Neuronal stem cell (in vitro differentiated cells): ENCODE measurements around the gene ERO1B.

ENCODE experiments used
- DNase-seq: peaks from one replicate; pipeline ENCODE4 v3.0.0-alpha.2; 2013; ENCODE audit warnings: low spot score
- H2AFZ ChIP-seq: one replicate; pipeline ENCODE4 v1.6.1; 2013; ENCODE audit warnings: mild to moderate bottlenecking, low read length, inconsistent platforms
- H2AK5ac ChIP-seq: 2 replicates; pipeline ENCODE4 v1.6.1; 2013; ENCODE audit warnings: low read depth, mild to moderate bottlenecking, inconsistent platforms, low read length, moderate library complexity, mixed read lengths
- H2BK120ac ChIP-seq: 2 replicates; pipeline ENCODE4 v1.6.1; 2013; ENCODE audit warnings: low read depth, mild to moderate bottlenecking, inconsistent platforms, low read length, moderate library complexity, mixed read lengths
- H2BK12ac ChIP-seq: one replicate; pipeline ENCODE4 v1.6.1; 2013; ENCODE audit warnings: low read length, inconsistent platforms
- H2BK15ac ChIP-seq: 2 replicates; pipeline ENCODE4 v1.6.1; 2013; ENCODE audit warnings: mild to moderate bottlenecking, low read length, inconsistent platforms, mixed read lengths
- H2BK5ac ChIP-seq: one replicate; pipeline ENCODE4 v1.6.1; 2013; ENCODE audit warnings: inconsistent platforms, mild to moderate bottlenecking, low read length, moderate library complexity
- H3K14ac ChIP-seq: one replicate; pipeline ENCODE4 v1.6.1; 2013; ENCODE audit warnings: low read length, inconsistent platforms
- H3K18ac ChIP-seq: 2 replicates; pipeline ENCODE4 v1.6.1; 2013; ENCODE audit warnings: low read length, inconsistent platforms
- H3K23ac ChIP-seq: 2 replicates; pipeline ENCODE4 v1.6.1; 2013; ENCODE audit warnings: low read depth, mild to moderate bottlenecking, mixed read lengths, low read length, inconsistent platforms; ENCODE audit not compliant: poor library complexity
- H3K27ac ChIP-seq: replicated peaks from 3 replicates; pipeline ENCODE4 v1.5.1; 2013; ENCODE audit warnings: low read length, inconsistent platforms
- H3K27me3 ChIP-seq, 3 experiments: 2 replicates each; pipeline ENCODE4 v1.6.1; 2013; ENCODE audit warnings: low read length in 3 of 3, mild to moderate bottlenecking in 2 of 3, inconsistent platforms in 1 of 3, low read depth in 1 of 3, mixed read lengths in 1 of 3, moderate library complexity in 1 of 3; ENCODE audit not compliant: control insufficient read depth in 3 of 3, insufficient read depth in 3 of 3
- H3K36me3 ChIP-seq, 2 donors: replicated peaks in 1 of 2; 2 replicates each; pipeline ENCODE4 v1.6.1; 2013; ENCODE audit warnings: low read length in 2 of 2; ENCODE audit not compliant: control insufficient read depth in 2 of 2, insufficient read depth in 2 of 2
- H3K4ac ChIP-seq: 2 replicates; pipeline ENCODE4 v1.6.1; 2013; ENCODE audit warnings: inconsistent platforms, mild to moderate bottlenecking, low read length, moderate library complexity
- H3K4me1 ChIP-seq, 2 donors: 1 replicate in 1 of 2; 2 replicates in 1 of 2; pipeline ENCODE4 v1.6.1; 2013; ENCODE audit warnings: low read length in 2 of 2, low read depth in 1 of 2; ENCODE audit not compliant: control insufficient read depth in 2 of 2, insufficient read depth in 1 of 2
- H3K4me2 ChIP-seq: one replicate; pipeline ENCODE4 v1.6.1; 2013; ENCODE audit warnings: mild to moderate bottlenecking, low read length, inconsistent platforms; ENCODE audit not compliant: insufficient read depth, poor library complexity, severe bottlenecking
- H3K4me3 ChIP-seq, 2 donors: 2 replicates each; pipeline ENCODE4 v1.5.1; 2013; ENCODE audit warnings: low read length in 2 of 2, mild to moderate bottlenecking in 2 of 2, inconsistent platforms in 1 of 2, moderate library complexity in 1 of 2
- H3K79me1 ChIP-seq: one replicate; pipeline ENCODE4 v1.6.1; 2013; ENCODE audit warnings: low read depth, mild to moderate bottlenecking, inconsistent platforms, low read length, moderate library complexity
- H3K9ac ChIP-seq: one replicate; pipeline ENCODE4 v1.6.1; 2013; ENCODE audit warnings: mild to moderate bottlenecking, low read depth, low read length, inconsistent platforms; ENCODE audit not compliant: poor library complexity
- H3K9me3 ChIP-seq, 2 donors: replicated peaks in 1 of 2; 2 replicates each; pipeline versions ENCODE3 to v1.6.1; 2013; ENCODE audit warnings: low read length in 2 of 2, mild to moderate bottlenecking in 2 of 2, inconsistent platforms in 1 of 2, low read depth in 1 of 2, mixed read lengths in 1 of 2, moderate library complexity in 1 of 2; ENCODE audit not compliant: control insufficient read depth in 2 of 2, insufficient read depth in 1 of 2
- H4K8ac ChIP-seq: one replicate; pipeline ENCODE4 v1.6.1; 2013; ENCODE audit warnings: low read depth, mild to moderate bottlenecking, inconsistent platforms, low read length, moderate library complexity
- H4K91ac ChIP-seq: one replicate; pipeline ENCODE4 v1.6.1; 2013; ENCODE audit warnings: low read length, low read depth, mild to moderate bottlenecking, inconsistent platforms; ENCODE audit not compliant: poor library complexity
- WGBS, 2 donors: extraction: QIAGEN DNeasy Blood & Tissue Kit; methylation state at CpG; one replicate each; pipeline ENCODE4 v1.1.7; 2013; ENCODE audit warnings: missing lambda C conversion rate in 2 of 2, mixed read lengths in 1 of 2; ENCODE audit not compliant: insufficient read length in 2 of 2, insufficient replicate concordance in 1 of 2; ENCODE audit errors: extremely low coverage in 2 of 2; 5-methylcytosine and 5-hydroxymethylcytosine counted together
- small RNA-seq: library from polyadenylated mRNA; stranded (forward); fragments of <200 nt; extraction: miRNeasy Mini kit (QIAGEN cat#:217004); gene quantifications from one replicate; pipeline ENCODE3, GENCODE V24; 2013; ENCODE audit not compliant: insufficient read depth

The ERO1B gene

DNA sequence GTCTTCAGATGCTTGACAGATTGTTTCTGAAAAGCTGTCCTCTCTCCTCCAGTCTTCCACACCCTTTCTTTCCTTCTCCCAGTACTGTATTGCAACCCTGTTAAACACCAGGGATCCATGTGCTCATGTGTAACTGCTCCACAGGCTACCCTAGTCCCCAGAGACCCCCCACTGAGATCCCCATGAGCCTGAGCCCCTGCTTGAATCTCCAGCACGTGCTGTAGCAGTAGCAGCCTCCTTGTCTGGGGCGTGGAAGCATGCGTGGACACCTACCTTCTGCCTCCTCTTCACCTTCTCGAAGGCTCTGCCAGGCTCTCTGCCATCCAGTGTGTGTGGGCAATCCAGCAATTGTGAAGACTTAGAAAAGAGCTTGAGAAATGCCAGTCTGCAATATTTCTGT is 114.2 kb downstream of the ERO1B start:
- no peak overlapping the region for H2BK120ac ChIP-seq
- peaks cover 0 to 4% of the 10 kb centered on the region in 2 donors for H3K9me3 ChIP-seq
- H2BK5ac ChIP-seq = no peak overlapping the region
- no peak overlapping the region for H2AK5ac ChIP-seq
- H3K23ac ChIP-seq = no peak overlapping the region
- H3K9ac ChIP-seq = no peak overlapping the region
- H2AFZ ChIP-seq = no peak overlapping the region
- no peak overlapping the region for H3K4me2 ChIP-seq
- H3K27ac ChIP-seq = no peak overlapping the region
- WGBS, 2 donors = no CpG with 5 or more reads among the region's 4 CpGs
- DNase-seq = no peak
- H3K4me1 ChIP-seq = no peaks in the 10 kb centered on the region
- H4K91ac ChIP-seq = no peak overlapping the region
- no peak overlapping the region for H4K8ac ChIP-seq
- H3K4me3 ChIP-seq = peak overlapping the region in 1 of 2 donors; percentile 65
- H3K79me1 ChIP-seq = no peaks in the 10 kb centered on the region
- H2BK12ac ChIP-seq = no peak overlapping the region
- no peak overlapping the region for H3K4ac ChIP-seq
- no peaks in the 10 kb centered on the region for H3K27me3 ChIP-seq
- H2BK15ac ChIP-seq = no peak overlapping the region
- H3K18ac ChIP-seq = no peak overlapping the region
- no peak overlapping the region for H3K14ac ChIP-seq
- H3K36me3 ChIP-seq = no peaks in the 10 kb centered on the region

DNA sequence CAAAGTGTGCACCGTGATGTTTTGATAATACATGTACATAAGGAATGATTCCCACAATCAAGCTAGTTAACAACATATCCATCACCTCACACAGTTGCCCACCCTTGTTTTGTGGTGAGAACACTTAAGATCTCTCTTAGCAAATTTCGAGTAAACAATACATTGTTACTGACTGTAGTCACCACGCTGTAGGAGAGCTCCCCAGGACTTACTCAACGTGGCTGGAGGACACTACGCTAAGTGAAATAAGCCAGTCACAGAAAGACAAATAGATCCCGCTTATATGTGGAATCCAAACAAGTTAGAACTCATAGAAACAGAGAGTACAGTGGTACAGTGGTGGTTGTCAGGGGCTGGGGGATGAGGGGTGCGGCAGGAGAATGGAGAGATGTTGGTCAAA is 114.6 kb downstream of the ERO1B start:
- no peak overlapping the region for H2BK12ac ChIP-seq
- H4K91ac ChIP-seq = no peak overlapping the region
- no peak overlapping the region for H3K14ac ChIP-seq
- no peak overlapping the region for H3K23ac ChIP-seq
- no peak overlapping the region for H2BK120ac ChIP-seq
- H3K4me1 ChIP-seq = no peaks in the 10 kb centered on the region
- H3K18ac ChIP-seq = no peak overlapping the region
- no peak overlapping the region for H2BK5ac ChIP-seq
- no CpG with 5 or more reads among the region's 7 CpGs for WGBS, 2 donors
- no peaks in the 10 kb centered on the region for H3K36me3 ChIP-seq
- no peak overlapping the region for H3K27ac ChIP-seq
- no peak overlapping the region for H2BK15ac ChIP-seq
- no peaks in the 10 kb centered on the region for H3K27me3 ChIP-seq
- no peak overlapping the region for H4K8ac ChIP-seq
- no peak overlapping the region for H3K4ac ChIP-seq
- H3K4me3 ChIP-seq = no peak overlapping the region
- H3K9ac ChIP-seq = no peak overlapping the region
- H3K9me3 ChIP-seq = peaks cover 0 to 4% of the 10 kb centered on the region in 2 donors
- H3K4me2 ChIP-seq = no peak overlapping the region
- H2AFZ ChIP-seq = no peak overlapping the region
- no peak overlapping the region for H2AK5ac ChIP-seq
- no peak for DNase-seq
- H3K79me1 ChIP-seq = no peaks in the 10 kb centered on the region

DNA sequence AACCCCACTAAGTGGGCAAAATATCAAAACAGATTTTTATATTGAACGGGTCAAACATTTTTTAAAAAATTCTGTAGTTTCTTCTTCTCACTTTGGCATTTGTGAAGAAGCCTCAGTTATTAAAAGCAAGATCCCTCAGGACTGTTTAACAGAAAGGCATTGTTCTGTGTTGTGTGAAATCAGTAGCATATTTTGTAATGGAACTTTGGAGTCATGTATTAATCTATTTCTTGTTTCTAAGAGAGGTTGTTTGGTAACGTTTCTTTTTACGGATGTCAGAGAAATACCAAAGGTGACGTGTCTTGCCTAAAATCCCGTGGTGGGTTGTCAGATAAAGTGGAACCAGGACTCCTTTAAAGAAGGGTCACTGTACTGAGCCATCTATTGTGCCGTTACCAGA is 115.7 kb downstream of the ERO1B start:
- no CpG with 5 or more reads among the region's 6 CpGs for WGBS, 2 donors
- H2BK15ac ChIP-seq = no peak overlapping the region
- H3K14ac ChIP-seq = no peak overlapping the region

More for the DNA sequence above, 115.7 kb downstream of the ERO1B start:
- no peaks in the 10 kb centered on the region for H3K36me3 ChIP-seq
- H2AK5ac ChIP-seq = no peak overlapping the region
- H2BK12ac ChIP-seq = no peak overlapping the region
- no peak overlapping the region for H3K4me2 ChIP-seq
- no peak overlapping the region for H3K23ac ChIP-seq
- no peak overlapping the region for H3K18ac ChIP-seq
- DNase-seq = no peak
- no peak overlapping the region for H2BK120ac ChIP-seq
- no peak overlapping the region for H3K4ac ChIP-seq
- H3K9me3 ChIP-seq = peaks cover 3 to 8% of the 10 kb centered on the region in 2 donors
- H2BK5ac ChIP-seq = no peak overlapping the region
- no peak overlapping the region for H4K8ac ChIP-seq
- H4K91ac ChIP-seq = no peak overlapping the region
- H3K27me3 ChIP-seq = no peaks in the 10 kb centered on the region
- no peak overlapping the region for H2AFZ ChIP-seq
- H3K79me1 ChIP-seq = no peaks in the 10 kb centered on the region
- H3K9ac ChIP-seq = no peak overlapping the region
- no peak overlapping the region for H3K27ac ChIP-seq
- H3K4me3 ChIP-seq = no peak overlapping the region
- H3K4me1 ChIP-seq = no peaks in the 10 kb centered on the region

Small RNA genes within 50 kb of the gene (small RNA-seq; reads per million reads assigned to genes)
- gene RNU2-70P = 1.2 reads per million
